Keratinocyte (primary cell): Measurements from ENCODE around the gene ITGB5. TPM values are rescaled to one million over a fixed set of nuclear protein-coding genes. Genes with fewer than 3 reads are reported as not detected.
A peak's percentile ranks its signal among the peaks of the same experiment; 100 is the strongest.

ENCODE experiments used
- DNase-seq: peaks from one replicate; pipeline ENCODE4 v3.0.0-alpha.2; 2011; ENCODE audit warnings: low read depth, missing footprints, low spot score
- FAIRE-seq: peaks from 2 replicates; lab custom pipeline; 2011; peaks lifted over from hg19 to GRCh38; lab: Jason Lieb, UNC
- H2AFZ ChIP-seq: 2 replicates; pipeline ENCODE4 v1.6.0; 2012; ENCODE audit warnings: low read length, control low read depth, inconsistent platforms; ENCODE audit not compliant: control insufficient read depth
- H3K27ac ChIP-seq: 2 replicates; pipeline ENCODE4 v1.5.1; 2011; ENCODE audit warnings: low read length; ENCODE audit not compliant: control insufficient read depth, insufficient read depth
- H3K27me3 ChIP-seq: 3 replicates; pipeline ENCODE4 v1.6.0; 2011; ENCODE audit warnings: low read length; ENCODE audit not compliant: control insufficient read depth, insufficient read depth; ENCODE audit errors: extremely low read depth
- H3K36me3 ChIP-seq, 2 experiments: 2 replicates in 1 of 2; 3 replicates in 1 of 2; pipeline ENCODE4 v1.5.1; 2011; ENCODE audit warnings: low read length in 2 of 2, mild to moderate bottlenecking in 1 of 2; ENCODE audit not compliant: control insufficient read depth in 2 of 2, insufficient read depth in 2 of 2; ENCODE audit errors: extremely low read depth in 1 of 2
- H3K4me1 ChIP-seq: 3 replicates; pipeline ENCODE4 v1.5.1; 2011; ENCODE audit warnings: low read length; ENCODE audit not compliant: control insufficient read depth, insufficient read depth; ENCODE audit errors: extremely low read depth
- H3K4me2 ChIP-seq: 3 replicates; pipeline ENCODE4 v1.6.0; 2011; ENCODE audit warnings: low read depth, low read length; ENCODE audit not compliant: control insufficient read depth, insufficient read depth; ENCODE audit errors: extremely low read depth
- H3K4me3 ChIP-seq, 3 experiments: fragments of 200-600 bp in 1 of 3; sonication (generic) in 1 of 3; 2 replicates in 2 of 3; 3 replicates in 1 of 3; pipeline ENCODE4 v1.5.1; 2011 to 2016; ENCODE audit warnings: low read length in 3 of 3, mild to moderate bottlenecking in 3 of 3, control low read depth in 2 of 3, inconsistent platforms in 1 of 3, low read depth in 1 of 3, mixed read lengths in 1 of 3, mixed run types in 1 of 3, moderate library complexity in 1 of 3; ENCODE audit not compliant: control insufficient read depth in 2 of 3, insufficient read depth in 2 of 3; ENCODE audit errors: extremely low read depth in 1 of 3
- H3K79me2 ChIP-seq: 2 replicates; pipeline ENCODE4 v1.6.0; 2012; ENCODE audit warnings: low read length; ENCODE audit not compliant: control insufficient read depth, insufficient read depth
- H3K9ac ChIP-seq: 3 replicates; pipeline ENCODE4 v1.6.0; 2011; ENCODE audit warnings: low read length; ENCODE audit not compliant: control insufficient read depth, insufficient read depth; ENCODE audit errors: extremely low read depth
- H3K9me1 ChIP-seq: 3 replicates; pipeline ENCODE4 v1.6.0; 2011; ENCODE audit warnings: low read length; ENCODE audit not compliant: control insufficient read depth, insufficient read depth; ENCODE audit errors: extremely low read depth
- H3K9me3 ChIP-seq: 2 replicates; pipeline ENCODE4 v1.5.1; 2012; ENCODE audit warnings: low read depth, low read length; ENCODE audit not compliant: control insufficient read depth
- H4K20me1 ChIP-seq: 3 replicates; pipeline ENCODE4 v1.6.0; 2011; ENCODE audit warnings: low read length; ENCODE audit not compliant: control insufficient read depth, insufficient read depth; ENCODE audit errors: extremely low read depth
- EZH2 ChIP-seq: IDR thresholded peaks from one replicate; pipeline ENCODE4 v1.6.1; 2012; ENCODE audit warnings: inconsistent platforms, mild to moderate bottlenecking, low read length, moderate library complexity
- dilution Hi-C: fragments of 300-500 bp; cut with MboI; formaldehyde crosslinking; loops from one replicate; pipeline ENCODE4 v1.7.0; 2020; ENCODE audit warnings: low sequenced_read_pairs; ENCODE audit not compliant: extremely low pct_ligation_motif_present
- polyA plus RNA-seq, 5 experiments: library from polyadenylated mRNA; depleted of rRNA in 3 of 5; stranded (reverse) in 3 of 5; stranded (forward) in 1 of 5; unstranded in 1 of 5; fragments of >200 nt; gene quantifications; 1 replicate in 1 of 5; 2 replicates in 3 of 5; 3 replicates in 1 of 5; pipeline versions ENCODE4 v1.2.1 to v1.2.3, GENCODE V29; 2011 to 2012; ENCODE audit warnings: missing spikeins in 2 of 5, low read depth in 1 of 5, low replicate concordance in 1 of 5
- TF ChIP-seq, protein P1 (sequence below), 3 experiments: IDR thresholded peaks in 1 of 3; conservative IDR thresholded peaks in 1 of 3; optimal IDR thresholded peaks in 1 of 3; 2 replicates in 2 of 3; 3 replicates in 1 of 3; pipeline versions ENCODE3 to v1.5.1; 2011; ENCODE audit warnings: low read length in 3 of 3, mild to moderate bottlenecking in 3 of 3, moderate library complexity in 2 of 3, control low read depth in 1 of 3, inconsistent platforms in 1 of 3; ENCODE audit not compliant: insufficient read depth in 2 of 3; ENCODE audit errors: extremely low read depth in 1 of 3

ITGB5 gene
- polyA plus RNA-seq, 1 donor (not counting 4 experiments of a cell fraction or from before 2014, with no cell fraction given) = 136 TPM

DNA sequence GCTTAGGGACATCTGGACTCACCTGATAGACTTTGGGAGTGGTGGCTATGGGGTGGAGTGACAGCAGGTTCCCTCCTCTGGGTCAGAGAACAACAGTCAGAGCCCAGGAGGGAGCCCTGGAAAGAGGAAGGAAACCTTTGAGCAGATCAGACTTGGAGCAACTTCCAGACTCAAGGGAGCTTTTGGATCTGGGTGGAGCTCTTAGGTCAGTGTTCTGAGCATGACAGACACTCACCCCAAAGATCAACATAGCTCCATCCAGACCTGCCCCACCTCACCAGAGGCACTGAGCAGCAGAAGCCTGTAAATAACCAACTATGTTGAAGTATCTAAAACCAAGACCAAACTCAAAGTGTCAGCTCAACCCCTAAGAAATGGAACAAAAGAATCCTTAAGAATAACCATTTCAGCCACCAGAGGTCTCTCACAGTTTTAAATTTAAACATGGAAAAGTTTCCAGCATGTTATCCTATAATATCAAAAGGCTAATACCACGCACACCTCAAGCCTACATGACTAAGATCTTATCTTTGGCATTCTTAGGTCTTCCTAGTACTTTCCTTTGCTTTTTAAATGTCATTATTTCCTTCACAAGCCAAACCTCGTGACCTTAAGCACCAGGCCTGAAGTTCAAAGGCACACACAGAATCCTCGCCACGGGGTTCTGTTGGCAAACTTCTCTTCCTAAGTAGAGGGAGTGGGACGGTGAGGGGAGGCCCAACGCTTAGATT lies 100.5 kb downstream of the ITGB5 start:
- Histone ChIP-seq H3K4me1 (peaks cover 20% of the 10 kb centered on the region), H3K9me3 (no peaks in the 10 kb centered on the region), H2AFZ (no peak overlapping the region), H3K9me1 (peaks cover under 1% of the 10 kb centered on the region), H4K20me1 (peaks cover 4% of the 10 kb centered on the region), H3K27me3 (no peaks in the 10 kb centered on the region), H3K36me3 (peaks cover 7 to 13% of the 10 kb centered on the region in 2 experiments), H3K4me2 (no peak overlapping the region), H3K27ac (no peak overlapping the region), H3K79me2 (peaks cover 11% of the 10 kb centered on the region), H3K9ac (no peak overlapping the region), H3K4me3 (no peak overlapping the region)
- dilution Hi-C loops = no loop called here
- TF ChIP-seq EZH2 = no peak
- TF ChIP-seq, protein P1, sequence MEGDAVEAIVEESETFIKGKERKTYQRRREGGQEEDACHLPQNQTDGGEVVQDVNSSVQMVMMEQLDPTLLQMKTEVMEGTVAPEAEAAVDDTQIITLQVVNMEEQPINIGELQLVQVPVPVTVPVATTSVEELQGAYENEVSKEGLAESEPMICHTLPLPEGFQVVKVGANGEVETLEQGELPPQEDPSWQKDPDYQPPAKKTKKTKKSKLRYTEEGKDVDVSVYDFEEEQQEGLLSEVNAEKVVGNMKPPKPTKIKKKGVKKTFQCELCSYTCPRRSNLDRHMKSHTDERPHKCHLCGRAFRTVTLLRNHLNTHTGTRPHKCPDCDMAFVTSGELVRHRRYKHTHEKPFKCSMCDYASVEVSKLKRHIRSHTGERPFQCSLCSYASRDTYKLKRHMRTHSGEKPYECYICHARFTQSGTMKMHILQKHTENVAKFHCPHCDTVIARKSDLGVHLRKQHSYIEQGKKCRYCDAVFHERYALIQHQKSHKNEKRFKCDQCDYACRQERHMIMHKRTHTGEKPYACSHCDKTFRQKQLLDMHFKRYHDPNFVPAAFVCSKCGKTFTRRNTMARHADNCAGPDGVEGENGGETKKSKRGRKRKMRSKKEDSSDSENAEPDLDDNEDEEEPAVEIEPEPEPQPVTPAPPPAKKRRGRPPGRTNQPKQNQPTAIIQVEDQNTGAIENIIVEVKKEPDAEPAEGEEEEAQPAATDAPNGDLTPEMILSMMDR (optimal IDR thresholded peaks at IDR 0.05 in 1 of 3, IDR thresholded peaks at IDR 0.05 in 1 of 3, conservative IDR thresholded peaks at IDR 0.05 in 1 of 3; ENCODE audit: extremely low read depth in 1 of 3, insufficient read depth in 2 of 3, low read length in 3 of 3) = peak in 2 of 3 experiments; percentile 17 to 32
- DNase-seq (no peak), FAIRE-seq (peak; percentile 61)

DNA sequence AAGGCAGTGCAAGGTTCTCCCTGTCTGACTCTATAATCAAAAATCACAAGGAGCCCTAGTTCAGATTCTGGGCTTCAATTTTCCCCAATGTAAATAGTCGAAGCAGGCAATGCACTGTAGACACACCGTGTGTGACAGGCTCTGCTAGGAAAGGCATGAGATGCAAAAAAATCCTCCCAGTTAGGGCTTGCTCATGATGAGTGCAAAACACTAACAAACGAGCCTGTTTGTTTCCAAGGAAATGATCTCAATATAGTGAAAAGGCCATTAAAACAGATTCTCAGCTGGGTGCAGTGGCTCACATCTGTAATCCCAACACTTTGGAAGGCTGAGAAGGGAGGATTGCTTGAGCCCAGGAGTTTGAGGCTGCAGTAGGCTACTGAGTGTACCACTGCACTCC lies 101.2 kb downstream of the ITGB5 start:
- dilution Hi-C loops = no loop called here
- Histone ChIP-seq H3K4me2 (no peak overlapping the region), H3K36me3 (peaks cover 7 to 12% of the 10 kb centered on the region in 2 experiments), H3K4me1 (peaks cover 20% of the 10 kb centered on the region), H4K20me1 (peaks cover 2% of the 10 kb centered on the region), H3K27ac (no peak overlapping the region), H2AFZ (no peak overlapping the region), H3K9ac (no peak overlapping the region), H3K27me3 (no peaks in the 10 kb centered on the region), H3K79me2 (peaks cover 6% of the 10 kb centered on the region), H3K9me3 (no peaks in the 10 kb centered on the region), H3K9me1 (peaks cover 3% of the 10 kb centered on the region), H3K4me3 (no peak overlapping the region)
- DNase-seq (no peak), FAIRE-seq (no peak)
- TF ChIP-seq, protein P1 (optimal IDR thresholded peaks at IDR 0.05 in 1 of 3, IDR thresholded peaks at IDR 0.05 in 1 of 3, conservative IDR thresholded peaks at IDR 0.05 in 1 of 3; ENCODE audit: extremely low read depth in 1 of 3, insufficient read depth in 2 of 3, low read length in 3 of 3) = no peak
- TF ChIP-seq EZH2 = no peak
